Spinal cord (tissue), 10 donors: ENCODE data around the gene MAP2K6. TPM values are rescaled to one million over a fixed set of nuclear protein-coding genes. Genes with fewer than 3 reads are reported as not detected.

Source experiments
- DNase-seq, 6 donors: peaks; one replicate each; pipeline versions ENCODE4 v3.0.0 to v3.0.0-alpha.2; 2013 to 2015; ENCODE audit warnings: low spot score in 6 of 6, low read depth in 4 of 6
- H3K27ac ChIP-seq: one replicate; pipeline ENCODE4 v1.5.1; 2013; ENCODE audit warnings: low read depth, low read length, control low read depth
- H3K27me3 ChIP-seq: one replicate; pipeline ENCODE4 v1.6.1; 2013; ENCODE audit warnings: low read length; ENCODE audit not compliant: control insufficient read depth, insufficient read depth
- H3K36me3 ChIP-seq: one replicate; pipeline ENCODE4 v1.6.1; 2013; ENCODE audit warnings: low read length; ENCODE audit not compliant: control insufficient read depth, insufficient read depth
- H3K4me1 ChIP-seq: one replicate; pipeline ENCODE4 v1.6.1; 2013; ENCODE audit warnings: low read length; ENCODE audit not compliant: control insufficient read depth, insufficient read depth
- H3K4me3 ChIP-seq: one replicate; pipeline ENCODE4 v1.5.1; 2013; ENCODE audit warnings: low read depth, low read length, control low read depth
- H3K9me3 ChIP-seq: one replicate; pipeline ENCODE4 v1.6.1; 2013; ENCODE audit warnings: low read length; ENCODE audit not compliant: control insufficient read depth, insufficient read depth
- WGBS: methylation state at CpG from one replicate; pipeline ENCODE4 v1.1.5; 2013; ENCODE audit warnings: missing lambda C conversion rate; ENCODE audit not compliant: insufficient coverage; 5-methylcytosine and 5-hydroxymethylcytosine counted together
- polyA plus RNA-seq, 2 donors: library from polyadenylated mRNA; unstranded; fragments of 120-200 nt; gene quantifications; one replicate each; pipeline ENCODE4 v1.2.1, GENCODE V29; 2013; ENCODE audit not compliant: insufficient read length in 2 of 2
- total RNA-seq, 2 donors: library from RNA; depleted of rRNA in 1 of 2; stranded (reverse); fragments of 120-200 nt in 1 of 2; fragments of >200 nt in 1 of 2; gene quantifications; one replicate each; pipeline versions ENCODE4 v1.2.3 to v1.2.4, GENCODE V29; 2013 to 2014
- donor health status: healthy.

The MAP2K6 gene
- total and polyA plus RNA-seq, 4 donors: 11.5 to 32.5 (median 17.9) TPM

DNA sequence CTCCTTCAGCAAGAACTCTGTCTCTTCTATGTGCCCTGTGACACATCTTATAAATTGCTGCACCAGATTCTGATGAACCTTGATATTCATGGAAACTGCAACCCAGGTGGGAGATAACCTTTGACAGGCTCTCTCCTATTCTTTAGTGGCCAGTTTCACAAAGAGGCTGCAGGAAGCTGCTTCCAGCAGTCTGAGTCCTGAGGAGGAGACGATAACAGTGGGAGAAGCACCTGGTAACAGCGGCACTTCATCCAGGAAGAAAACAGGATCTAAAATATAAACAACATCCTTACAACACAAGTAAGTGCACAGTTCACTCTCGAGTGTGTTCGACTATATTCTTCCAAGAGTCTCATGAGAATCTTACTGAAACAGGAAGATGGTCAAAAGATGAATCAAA lies 180.1 kb downstream of the MAP2K6 start:
- Histone ChIP-seq H3K27me3 (no peaks in the 10 kb centered on the region), H3K9me3 (no peaks in the 10 kb centered on the region), H3K27ac (no peak overlapping the region), H3K4me3 (no peak overlapping the region), H3K4me1 (no peaks in the 10 kb centered on the region), H3K36me3 (no peaks in the 10 kb centered on the region)
- DNase-seq: no peak
- no CpG with 5 or more reads among the region's 4 CpGs for WGBS

DNA sequence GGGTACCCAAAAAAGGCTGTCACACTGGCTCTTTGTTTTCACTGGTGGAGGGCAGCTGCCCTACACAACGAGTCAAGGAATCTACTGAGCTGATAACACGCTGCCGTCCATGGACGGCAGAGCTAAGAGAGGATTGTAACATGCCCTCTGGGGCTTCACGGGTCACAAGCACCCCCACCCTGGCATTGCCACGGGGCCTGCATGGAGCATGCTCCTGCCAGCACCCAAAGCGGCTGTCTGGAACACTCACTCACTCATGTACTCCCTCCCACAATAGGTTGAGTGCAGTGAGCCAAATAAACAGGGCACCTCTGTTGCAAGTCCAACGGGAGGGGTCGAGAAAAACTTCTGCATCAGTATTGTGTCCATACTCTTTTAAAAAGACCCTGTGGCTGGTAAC lies 181.6 kb downstream of the MAP2K6 start:
- WGBS: 75% methylated on average over 6 of the region's 9 CpGs
- Histone ChIP-seq H3K4me1 (no peaks in the 10 kb centered on the region), H3K9me3 (no peaks in the 10 kb centered on the region), H3K4me3 (no peak overlapping the region), H3K27me3 (no peaks in the 10 kb centered on the region), H3K36me3 (no peaks in the 10 kb centered on the region), H3K27ac (no peak overlapping the region)
- no peak for DNase-seq

DNA sequence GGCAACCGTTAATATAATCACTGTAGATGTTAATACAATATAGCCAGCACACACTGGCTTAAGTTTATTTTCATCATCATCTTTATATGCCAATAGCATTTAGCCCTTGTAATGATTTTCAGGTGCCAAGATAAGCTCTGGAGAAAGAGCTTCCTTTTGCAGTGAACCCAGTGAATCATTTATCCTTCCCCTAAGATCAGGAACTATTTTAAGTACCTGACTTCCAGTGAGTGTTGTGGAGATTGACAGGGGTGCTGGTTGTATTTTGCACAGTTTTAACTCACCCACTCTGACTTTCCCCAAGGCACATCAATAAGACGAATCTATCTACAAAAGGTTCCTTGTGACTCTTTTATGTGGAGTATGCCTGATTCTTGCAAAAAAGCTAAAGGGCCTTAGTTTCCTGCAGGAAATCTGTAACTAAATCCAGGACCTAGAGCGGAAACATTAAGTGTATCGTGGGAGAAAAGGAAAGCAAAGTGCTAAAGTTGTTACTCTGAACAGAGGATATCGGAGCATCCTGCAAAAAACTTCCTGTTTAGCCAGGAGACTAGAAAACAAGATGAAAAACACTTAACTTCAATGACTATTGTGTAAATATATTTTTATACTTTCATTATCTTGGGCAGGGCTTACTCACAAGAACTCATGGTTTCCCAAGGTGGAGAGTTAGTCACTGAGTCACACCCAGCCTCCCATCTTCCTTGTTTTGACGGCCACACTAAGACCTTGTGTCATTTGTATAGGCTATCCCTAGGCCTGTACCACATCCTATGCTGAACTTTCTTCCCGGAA lies 183.6 kb downstream of the MAP2K6 start:
- no peaks in the 10 kb centered on the region for H3K27me3 ChIP-seq
- no peaks in the 10 kb centered on the region for H3K36me3 ChIP-seq
- DNase-seq: no peak
- no peaks in the 10 kb centered on the region for H3K9me3 ChIP-seq
- no peak overlapping the region for H3K4me3 ChIP-seq
- 90% methylated on average over 2 of the region's 7 CpGs for WGBS
- H3K27ac ChIP-seq: no peak overlapping the region
- H3K4me1 ChIP-seq: no peaks in the 10 kb centered on the region

DNA sequence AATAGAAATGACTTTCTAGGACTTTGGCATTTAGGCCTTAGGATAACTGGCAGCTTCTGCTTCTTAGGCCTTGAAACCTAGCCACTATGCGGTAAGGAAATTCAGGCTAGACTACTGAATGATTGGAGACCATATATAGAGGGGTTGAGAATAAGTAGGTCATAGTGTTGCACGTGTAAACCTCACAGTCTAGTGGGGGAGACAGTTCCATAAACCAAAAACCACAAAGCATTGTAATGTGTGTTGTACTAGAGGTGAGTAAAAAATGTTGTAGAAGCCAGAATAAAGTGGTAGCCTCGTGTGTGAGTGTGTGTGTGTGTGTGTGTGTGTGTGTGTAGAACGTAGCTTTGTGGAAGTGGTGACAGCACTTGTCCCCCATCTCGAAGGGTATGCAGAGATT lies 188.5 kb downstream of the MAP2K6 start:
- Histone ChIP-seq H3K4me1 (peaks cover 3% of the 10 kb centered on the region), H3K27ac (no peak overlapping the region), H3K27me3 (no peaks in the 10 kb centered on the region), H3K4me3 (no peak overlapping the region), H3K9me3 (no peaks in the 10 kb centered on the region), H3K36me3 (no peaks in the 10 kb centered on the region)
- WGBS: 88% methylated on average over 2 of the region's 5 CpGs
- DNase-seq: no peak

Other genes starting within 250 kb of the MAP2K6 start
- 10 to 100 TPM in 1 of 2 donors, 1 to 10 TPM in 1; 6.5 to 21.4 TPM for gene ABCA10, start 185.9 kb upstream of the MAP2K6 start, total RNA-seq
- gene ABCA10, start 185.9 kb upstream of the MAP2K6 start, polyA plus RNA-seq: 1 to 10 TPM; 2.7 to 4.9 TPM
- gene ABCA5, start 87.6 kb upstream of the MAP2K6 start, total RNA-seq: 10 to 100 TPM; 38.2 to 74.5 TPM
- gene ABCA5, start 87.6 kb upstream of the MAP2K6 start, polyA plus RNA-seq: 10 to 100 TPM; 36.0 to 37.0 TPM